ENCODE data around the gene RRP15. TPM values are rescaled to one million over a fixed set of nuclear protein-coding genes. Genes with fewer than 3 reads are reported as not detected.

The RRP15 gene
- total RNA-seq, 4 donors from 2014 or later = 6.3 to 9.6 (median 7.8) TPM

DNA sequence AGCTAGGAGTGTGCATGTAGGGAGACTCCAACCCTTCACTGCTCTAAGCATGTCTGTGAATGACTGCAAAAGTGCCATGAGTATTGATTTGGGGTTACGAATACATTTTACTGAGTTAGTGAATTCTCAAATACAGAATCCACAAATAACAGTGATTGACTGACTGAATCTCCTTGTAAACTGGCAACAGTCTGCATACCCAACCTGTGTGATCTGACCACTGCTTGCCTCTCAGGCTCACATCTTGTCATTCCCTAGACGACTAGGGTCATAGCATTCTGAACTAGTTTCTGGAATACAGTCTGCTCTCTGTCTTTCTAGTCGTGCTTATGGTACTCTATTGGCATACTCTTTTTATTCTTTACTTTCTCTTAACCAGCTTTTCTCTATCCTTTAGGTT lies 7.4 kb downstream of the RRP15 start:
- no peaks in the 10 kb centered on the region for H3K27me3 ChIP-seq
- peaks cover 0 to 5% (median 4%) of the 10 kb centered on the region in 3 donors for H3K36me3 ChIP-seq
- WGBS, 2 donors = 63 to 65% methylated on average over 3 of the region's 3 CpGs
- no peak overlapping the region for H3K27ac ChIP-seq
- H3K9me3 ChIP-seq = no peaks in the 10 kb centered on the region
- H3K4me3 ChIP-seq = no peak overlapping the region
- H3K4me1 ChIP-seq = peaks cover 0 to 19% (median 0%) of the 10 kb centered on the region in 4 donors
- no peak for TF ChIP-seq EP300 (IDR thresholded peaks at IDR 0.05)
- TF ChIP-seq, protein P1, sequence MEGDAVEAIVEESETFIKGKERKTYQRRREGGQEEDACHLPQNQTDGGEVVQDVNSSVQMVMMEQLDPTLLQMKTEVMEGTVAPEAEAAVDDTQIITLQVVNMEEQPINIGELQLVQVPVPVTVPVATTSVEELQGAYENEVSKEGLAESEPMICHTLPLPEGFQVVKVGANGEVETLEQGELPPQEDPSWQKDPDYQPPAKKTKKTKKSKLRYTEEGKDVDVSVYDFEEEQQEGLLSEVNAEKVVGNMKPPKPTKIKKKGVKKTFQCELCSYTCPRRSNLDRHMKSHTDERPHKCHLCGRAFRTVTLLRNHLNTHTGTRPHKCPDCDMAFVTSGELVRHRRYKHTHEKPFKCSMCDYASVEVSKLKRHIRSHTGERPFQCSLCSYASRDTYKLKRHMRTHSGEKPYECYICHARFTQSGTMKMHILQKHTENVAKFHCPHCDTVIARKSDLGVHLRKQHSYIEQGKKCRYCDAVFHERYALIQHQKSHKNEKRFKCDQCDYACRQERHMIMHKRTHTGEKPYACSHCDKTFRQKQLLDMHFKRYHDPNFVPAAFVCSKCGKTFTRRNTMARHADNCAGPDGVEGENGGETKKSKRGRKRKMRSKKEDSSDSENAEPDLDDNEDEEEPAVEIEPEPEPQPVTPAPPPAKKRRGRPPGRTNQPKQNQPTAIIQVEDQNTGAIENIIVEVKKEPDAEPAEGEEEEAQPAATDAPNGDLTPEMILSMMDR (IDR thresholded peaks at IDR 0.05) = no peak
- no peak for DNase-seq (ENCODE audit: low spot score in 2 of 2)

DNA sequence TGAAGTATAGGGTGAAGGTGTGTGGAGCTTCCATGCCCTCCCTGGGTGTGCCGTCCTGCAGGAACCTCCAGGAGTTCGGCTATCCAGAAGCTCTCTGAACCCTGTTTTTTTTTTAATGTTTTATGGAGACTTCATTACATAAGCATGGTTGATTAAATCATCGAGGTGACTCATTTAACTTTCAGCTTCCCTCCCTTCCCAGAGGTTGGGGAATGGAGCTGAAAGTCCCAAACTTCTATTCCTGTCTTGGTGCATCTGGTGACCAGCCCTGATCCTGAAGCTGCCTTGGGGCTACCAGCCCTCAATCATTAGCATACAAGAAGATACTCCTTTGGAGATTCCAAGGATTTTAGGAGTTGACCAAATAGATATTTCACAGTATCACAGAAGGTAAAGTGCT lies 9.5 kb downstream of the RRP15 start:
- no peak overlapping the region for H3K4me3 ChIP-seq
- WGBS, 2 donors = 90 to 94% methylated on average over 3 of the region's 3 CpGs
- H3K27ac ChIP-seq = no peak overlapping the region
- H3K4me1 ChIP-seq = peaks cover 0 to 13% (median 0%) of the 10 kb centered on the region in 4 donors
- TF ChIP-seq POLR2A (IDR thresholded peaks at IDR 0.05) (no peak), EP300 (IDR thresholded peaks at IDR 0.05) (no peak)
- no peaks in the 10 kb centered on the region for H3K9me3 ChIP-seq
- no peak for DNase-seq (ENCODE audit: low spot score in 2 of 2)
- no peaks in the 10 kb centered on the region for H3K27me3 ChIP-seq
- H3K36me3 ChIP-seq = peaks cover 0 to 5% (median 4%) of the 10 kb centered on the region in 3 donors

DNA sequence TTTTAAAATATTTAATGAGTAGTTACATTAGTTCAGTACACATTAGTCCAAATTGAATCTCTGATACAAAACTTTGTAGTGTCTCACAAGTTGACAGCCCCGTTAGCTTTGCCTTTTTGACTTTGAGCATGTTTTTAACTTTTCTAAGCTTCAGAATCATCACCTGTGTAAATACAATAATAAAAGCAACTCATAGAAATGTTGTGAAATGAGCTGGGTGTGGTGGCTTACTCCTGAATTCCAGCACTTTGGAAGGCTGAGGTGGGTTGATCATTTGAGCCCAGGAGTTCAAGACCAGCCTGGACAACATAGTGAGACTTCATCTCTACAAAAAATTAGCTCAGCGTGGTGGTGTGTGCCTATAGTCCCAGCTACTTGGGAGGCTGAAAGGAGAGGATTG lies 11.1 kb downstream of the RRP15 start:
- H3K27me3 ChIP-seq = no peaks in the 10 kb centered on the region
- peaks cover 0 to 13% (median 0%) of the 10 kb centered on the region in 4 donors for H3K4me1 ChIP-seq
- H3K36me3 ChIP-seq = peaks cover 0 to 5% (median 4%) of the 10 kb centered on the region in 3 donors
- no peaks in the 10 kb centered on the region for H3K9me3 ChIP-seq
- no peak overlapping the region for H3K27ac ChIP-seq
- DNase-seq (ENCODE audit: low spot score in 2 of 2) = no peak
- WGBS, 2 donors = 83 to 90% methylated on average over 2 of the region's 2 CpGs
- H3K4me3 ChIP-seq = no peak overlapping the region
- TF ChIP-seq, protein P1 (IDR thresholded peaks at IDR 0.05) = no peak
- no peak for TF ChIP-seq POLR2A (IDR thresholded peaks at IDR 0.05)
- TF ChIP-seq EP300 (IDR thresholded peaks at IDR 0.05) = no peak

DNA sequence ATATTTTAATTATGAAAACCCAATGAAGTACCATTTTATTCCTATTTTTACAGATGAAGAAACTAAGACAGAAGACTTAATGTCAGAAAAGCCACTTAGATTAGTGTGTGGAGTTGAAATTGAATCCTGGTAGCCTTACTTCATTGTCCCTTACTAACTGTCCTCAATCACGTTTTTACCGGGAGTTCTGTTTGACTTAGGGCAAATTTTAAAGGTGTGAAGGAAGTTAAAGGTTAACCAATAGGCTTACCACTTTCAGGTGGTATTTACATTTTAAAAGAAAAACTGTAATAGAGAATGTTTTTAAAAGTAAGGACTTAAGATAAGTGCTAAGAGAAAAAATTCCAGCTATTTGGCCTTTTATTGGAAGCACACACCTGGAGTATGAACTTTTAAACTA lies 12.4 kb downstream of the RRP15 start:
- 67 to 72% methylated on average over 2 of the region's 2 CpGs for WGBS, 2 donors
- TF ChIP-seq EP300 (IDR thresholded peaks at IDR 0.05) (no peak), POLR2A (IDR thresholded peaks at IDR 0.05) (no peak)
- TF ChIP-seq, protein P1 (IDR thresholded peaks at IDR 0.05) = no peak
- no peak overlapping the region for H3K27ac ChIP-seq

DNA sequence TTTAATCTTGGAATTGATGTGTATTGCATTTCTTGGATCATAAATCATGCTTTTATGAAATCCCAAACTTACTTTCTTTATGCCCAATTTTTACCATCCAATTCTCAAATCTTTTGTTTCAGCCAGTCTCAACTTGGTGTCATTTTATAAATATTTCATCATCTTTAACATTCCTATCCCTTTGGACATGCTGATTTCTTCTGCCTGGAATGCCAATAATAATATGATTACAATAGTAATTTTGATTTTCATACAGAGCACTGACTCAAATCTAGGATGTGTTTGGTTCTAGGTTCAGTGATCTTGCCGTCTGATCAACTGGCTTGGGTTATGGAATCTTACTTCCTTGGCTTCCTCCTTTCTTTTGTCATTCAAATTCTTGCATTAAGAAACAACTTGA lies 12.8 kb downstream of the RRP15 start:
- 50 to 56% methylated on average over 1 of the region's 1 CpG for WGBS, 2 donors
- Histone ChIP-seq H3K4me1 (peaks cover 0 to 13% (median 0%) of the 10 kb centered on the region in 4 donors), H3K27ac (no peak overlapping the region), H3K36me3 (peaks cover 0 to 15% (median 4%) of the 10 kb centered on the region in 3 donors), H3K27me3 (no peaks in the 10 kb centered on the region), H3K9me3 (no peaks in the 10 kb centered on the region), H3K4me3 (no peak overlapping the region)
- DNase-seq (ENCODE audit: low spot score in 2 of 2) = no peak
- TF ChIP-seq EP300 (IDR thresholded peaks at IDR 0.05) = no peak
- TF ChIP-seq, protein P1 (IDR thresholded peaks at IDR 0.05) = no peak
- no peak for TF ChIP-seq POLR2A (IDR thresholded peaks at IDR 0.05)

More for the DNA sequence above, 12.4 kb downstream of the RRP15 start:
- no peak for DNase-seq (ENCODE audit: low spot score in 2 of 2)
- peaks cover 0 to 13% (median 0%) of the 10 kb centered on the region in 4 donors for H3K4me1 ChIP-seq
- H3K36me3 ChIP-seq = peaks cover 0 to 11% (median 4%) of the 10 kb centered on the region in 3 donors
- no peak overlapping the region for H3K4me3 ChIP-seq
- no peaks in the 10 kb centered on the region for H3K9me3 ChIP-seq
- H3K27me3 ChIP-seq = no peaks in the 10 kb centered on the region

DNA sequence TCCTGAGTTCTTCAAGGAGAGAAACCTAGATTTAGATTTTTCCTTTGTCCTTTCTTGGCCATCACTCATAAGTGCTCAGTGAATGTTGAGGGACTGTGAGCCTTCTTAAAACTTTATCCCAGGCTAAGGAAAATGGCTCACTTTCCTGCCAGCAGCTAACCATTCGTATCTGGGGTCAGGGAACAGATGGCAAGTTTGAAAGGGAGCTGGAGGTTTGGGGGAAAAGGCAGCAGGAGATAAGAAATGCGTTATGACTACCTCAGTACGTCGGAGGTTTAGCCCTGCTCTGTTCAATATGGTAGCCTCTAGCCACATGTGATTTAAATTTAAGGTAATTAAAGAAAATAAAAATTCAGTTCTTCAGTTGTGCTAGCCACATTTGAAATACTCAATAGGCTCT lies 13.3 kb downstream of the RRP15 start:
- Histone ChIP-seq H3K9me3 (no peaks in the 10 kb centered on the region), H3K36me3 (peaks cover 0 to 20% (median 4%) of the 10 kb centered on the region in 3 donors), H3K4me3 (no peak overlapping the region), H3K27ac (no peak overlapping the region), H3K4me1 (peaks cover 0 to 13% (median 0%) of the 10 kb centered on the region in 4 donors), H3K27me3 (no peaks in the 10 kb centered on the region)
- no peak for TF ChIP-seq POLR2A (IDR thresholded peaks at IDR 0.05)
- no peak for TF ChIP-seq EP300 (IDR thresholded peaks at IDR 0.05)
- TF ChIP-seq, protein P1 (IDR thresholded peaks at IDR 0.05) = no peak
- WGBS, 2 donors = 78 to 81% methylated on average over 4 of the region's 4 CpGs
- DNase-seq (ENCODE audit: low spot score in 2 of 2) = no peak
